ENCODE data around the gene SLC28A2.
"Not testable (repeated sequence)": the region's sequence is repeated elsewhere in the genome, so short reads cannot be mapped to it uniquely, and the experiment has no call there.

SLC28A2 gene

GRCh38 chr15:45263854-45264253, 11.8 kb downstream of the SLC28A2 start:
- no peak for DNase-seq (ENCODE audit: low read depth)

- DNase-seq (ENCODE audit: low read depth), result no peak
These were observed 13.5 kb downstream of the SLC28A2 start for GRCh38 chr15:45265506-45265905.

- no peak for DNase-seq (ENCODE audit: low read depth)
These were observed 16.1 kb downstream of the SLC28A2 start for GRCh38 chr15:45268135-45268534.

GRCh38 chr15:45274636-45275380, 22.8 kb downstream of the SLC28A2 start:
- DNase-seq (ENCODE audit: low read depth), result no peak

GRCh38 chr15:45276831-45277230, 24.8 kb downstream of the SLC28A2 start:
- peak; percentile 15 for DNase-seq (ENCODE audit: low read depth)

GRCh38 chr15:45279024-45279698, 27.1 kb downstream of the SLC28A2 start:
- DNase-seq (ENCODE audit: low read depth), result peak; percentile 91

- DNase-seq (ENCODE audit: low read depth), result no peak
These were observed 33.4 kb downstream of the SLC28A2 start for GRCh38 chr15:45285413-45285812.

GRCh38 chr15:45287390-45287956, 35.4 kb downstream of the SLC28A2 start:
- DNase-seq (ENCODE audit: low read depth), result no peak

- DNase-seq (ENCODE audit: low read depth), result no peak
These were observed 36.9 kb downstream of the SLC28A2 start for GRCh38 chr15:45288947-45289346.

GRCh38 chr15:45291822-45292582, 40.0 kb downstream of the SLC28A2 start:
- no peak for DNase-seq (ENCODE audit: low read depth)

- not testable (repeated sequence) for DNase-seq (ENCODE audit: low read depth)
These were observed 41.3 kb downstream of the SLC28A2 start for GRCh38 chr15:45293326-45293725.

- DNase-seq (ENCODE audit: low read depth), result not testable (repeated sequence)
These were observed 46.9 kb downstream of the SLC28A2 start for GRCh38 chr15:45298964-45299378.

- DNase-seq (ENCODE audit: low read depth), result no peak
These were observed 52.7 kb downstream of the SLC28A2 start for GRCh38 chr15:45304711-45305110.

GRCh38 chr15:45306105-45306504, 54.1 kb downstream of the SLC28A2 start:
- DNase-seq (ENCODE audit: low read depth), result no peak

GRCh38 chr15:45307230-45307924, 55.3 kb downstream of the SLC28A2 start:
- peak; percentile 62 for DNase-seq (ENCODE audit: low read depth)

- not testable (repeated sequence) for DNase-seq (ENCODE audit: low read depth)
These were observed 62.1 kb downstream of the SLC28A2 start for GRCh38 chr15:45314117-45314516.

GRCh38 chr15:45314960-45315359, 62.9 kb downstream of the SLC28A2 start:
- no peak for DNase-seq (ENCODE audit: low read depth)

GRCh38 chr15:45319472-45320214, 67.6 kb downstream of the SLC28A2 start:
- no peak for DNase-seq (ENCODE audit: low read depth)

GRCh38 chr15:45320581-45321205, 68.7 kb downstream of the SLC28A2 start:
- no peak for DNase-seq (ENCODE audit: low read depth)

- DNase-seq (ENCODE audit: low read depth), result no peak
These were observed 74.2 kb downstream of the SLC28A2 start for GRCh38 chr15:45326280-45326679.

GRCh38 chr15:45326741-45327140, 74.7 kb downstream of the SLC28A2 start:
- DNase-seq (ENCODE audit: low read depth), result no peak
